B cell (primary cell): ENCODE data around the gene SYT2. TPM values are rescaled to one million over a fixed set of nuclear protein-coding genes. Genes with fewer than 3 reads are reported as not detected.
"Not testable (repeated sequence)": the region's sequence is repeated elsewhere in the genome, so short reads cannot be mapped to it uniquely, and the experiment has no call there.

Experiments
- ATAC-seq: fragments of 200-7000 bp; cut with Tn5 transposase; one replicate; pipeline ENCODE4 v1.10.0; 2021; ENCODE audit warnings: low read depth, mild to moderate bottlenecking, moderate number of reproducible peaks, moderate library complexity
- CTCF ChIA-PET: fragments of 350-600 bp; sonication (Branson Sonifier 250); formaldehyde crosslinking; loops from one replicate; lab custom pipeline; 2021; ENCODE audit warnings: antibody characterized with exemption, inconsistent platforms; lab: Charles Lee
- POLR2A ChIA-PET: fragments of 350-600 bp; sonication (Branson Sonifier 250); formaldehyde crosslinking; loops from one replicate; lab custom pipeline; 2021; ENCODE audit warnings: antibody characterized with exemption; lab: Charles Lee
- DNase-seq: peaks from one replicate; pipeline ENCODE4 v3.0.0; 2013
- H2AFZ ChIP-seq: 2 replicates; pipeline ENCODE4 v1.6.1; 2012; ENCODE audit warnings: mild to moderate bottlenecking, low read depth, low read length; ENCODE audit not compliant: insufficient read depth, poor library complexity, severe bottlenecking
- H3K27ac ChIP-seq, 2 donors: 1 replicate in 1 of 2; 2 replicates in 1 of 2; pipeline ENCODE4 v1.5.1; 2012 to 2013; ENCODE audit warnings: low read length in 2 of 2, mild to moderate bottlenecking in 2 of 2, moderate library complexity in 1 of 2
- H3K27me3 ChIP-seq, 4 experiments: fragments of 200-600 bp in 1 of 4; sonication (generic) in 1 of 4; replicated peaks in 1 of 4; 1 replicate in 2 of 4; 2 replicates in 2 of 4; pipeline versions ENCODE4 v1.6.1 to v1.7.0; 2013 to 2016; ENCODE audit warnings: low read length in 3 of 4, mild to moderate bottlenecking in 2 of 4, mixed read lengths in 1 of 4, moderate library complexity in 1 of 4; ENCODE audit not compliant: insufficient read depth in 4 of 4, control insufficient read depth in 3 of 4; ENCODE audit errors: control extremely low read depth in 1 of 4
- H3K36me3 ChIP-seq, 2 experiments: replicated peaks in 1 of 2; 1 replicate in 1 of 2; 2 replicates in 1 of 2; pipeline versions ENCODE4 v1.6.1 to v1.7.1; 2013; ENCODE audit warnings: low read length in 1 of 2; ENCODE audit not compliant: insufficient read depth in 2 of 2, control insufficient read depth in 1 of 2; ENCODE audit errors: control extremely low read depth in 1 of 2, extremely low read depth in 1 of 2
- H3K4me1 ChIP-seq, 2 donors: fragments of 200-600 bp in 1 of 2; sonication (generic) in 1 of 2; 1 replicate in 1 of 2; 2 replicates in 1 of 2; pipeline versions ENCODE4 v1.5.1 to v1.6.1; 2013 to 2017; ENCODE audit warnings: low read length in 2 of 2; ENCODE audit not compliant: control insufficient read depth in 2 of 2, insufficient read depth in 2 of 2
- H3K4me2 ChIP-seq: replicated peaks from 2 replicates; pipeline ENCODE3; 2012; ENCODE audit warnings: mild to moderate bottlenecking, low read depth, low read length; ENCODE audit not compliant: poor library complexity, severe bottlenecking
- H3K4me3 ChIP-seq, 5 experiments: fragments of 200-600 bp in 1 of 5; sonication (generic) in 1 of 5; 1 replicate in 3 of 5; 2 replicates in 2 of 5; pipeline versions ENCODE4 v1.5.1 to v1.7.0; 2011 to 2016; ENCODE audit warnings: low read length in 4 of 5, mild to moderate bottlenecking in 4 of 5, low read depth in 2 of 5, control low read depth in 1 of 5, moderate library complexity in 1 of 5; ENCODE audit not compliant: insufficient read depth in 1 of 5; ENCODE audit errors: control extremely low read depth in 1 of 5, extremely low read depth in 1 of 5
- H3K79me2 ChIP-seq: fragments of 200-600 bp; sonication (generic); one replicate; pipeline ENCODE4 v1.6.0; 2016; ENCODE audit warnings: low read length; ENCODE audit not compliant: control insufficient read depth, insufficient read depth
- H3K9ac ChIP-seq: fragments of 200-600 bp; sonication (generic); 2 replicates; pipeline ENCODE4 v1.6.1; 2017; ENCODE audit warnings: mild to moderate bottlenecking, low read length, moderate library complexity
- H3K9me3 ChIP-seq, 3 donors: one replicate each; pipeline versions ENCODE4 v1.6.1 to v1.7.1; 2013; ENCODE audit warnings: low read length in 2 of 3; ENCODE audit not compliant: control insufficient read depth in 2 of 3, insufficient read depth in 1 of 3; ENCODE audit errors: control extremely low read depth in 1 of 3
- H4K20me1 ChIP-seq: 2 replicates; pipeline ENCODE4 v1.6.0; 2012; ENCODE audit warnings: mild to moderate bottlenecking, low read length; ENCODE audit not compliant: insufficient read depth, control insufficient read depth, poor library complexity, severe bottlenecking
- H3K27ac Mint-ChIP-seq: one replicate; pipeline ENCODE4 v1.8.0; 2021; ENCODE audit warnings: mixed read lengths
- H3K27me3 Mint-ChIP-seq: one replicate; pipeline ENCODE4 v1.8.0; 2021; ENCODE audit warnings: mixed read lengths
- H3K4me1 Mint-ChIP-seq: one replicate; pipeline ENCODE4 v1.8.0; 2021; ENCODE audit warnings: mixed read lengths
- H3K4me3 Mint-ChIP-seq: one replicate; pipeline ENCODE4 v1.8.0; 2021; ENCODE audit warnings: mixed read lengths
- H3K9me3 Mint-ChIP-seq: one replicate; pipeline ENCODE4 v1.8.0; 2022; ENCODE audit warnings: mixed read lengths; ENCODE audit not compliant: insufficient read depth
- CTCF ChIP-seq: fragments of 200-600 bp; IDR thresholded peaks from one replicate; pipeline ENCODE4 v1.8.0; 2022; ENCODE audit warnings: antibody characterized with exemption, mild to moderate bottlenecking
- EZH2 ChIP-seq: IDR thresholded peaks from 2 replicates; pipeline ENCODE4 v1.6.1; 2012; ENCODE audit warnings: borderline replicate concordance, low read depth, mild to moderate bottlenecking, moderate library complexity, low read length; ENCODE audit not compliant: insufficient read depth, poor library complexity, severe bottlenecking
- WGBS: methylation state at CpG from one replicate; pipeline ENCODE4 v1.1.5; 2013; ENCODE audit warnings: missing lambda C conversion rate; ENCODE audit not compliant: insufficient coverage; 5-methylcytosine and 5-hydroxymethylcytosine counted together
- intact Hi-C: fragments of 100-400 bp; cut with micrococcal nuclease; formaldehyde crosslinking; loops from one replicate; pipeline ENCODE4 v1.10.0; 2022
- polyA plus RNA-seq: library from polyadenylated mRNA; depleted of rRNA; stranded (reverse); fragments of >200 nt; gene quantifications from 2 replicates; pipeline ENCODE4 v1.2.3, GENCODE V29; 2012
- total RNA-seq, 2 donors: library from RNA; stranded (reverse); fragments of 120-200 nt in 1 of 2; gene quantifications; 1 replicate in 1 of 2; 2 replicates in 1 of 2; pipeline versions ENCODE4 v1.2.3 to v1.2.4, GENCODE V29; 2013 to 2022

SYT2 gene
- total and polyA plus RNA-seq, 2 donors (not counting 1 experiment from before 2014, with no cell fraction given), result not detected

- intact Hi-C loops, result loop anchor here (2.0 kb wide), 1 partner anchor 13 kb away; no protein-coding TSS in a partner anchor
- peak overlapping the region; percentile 69 for H3K4me2 ChIP-seq
Measured at GRCh38 chr1:202615501-202616354, 94.5 kb downstream of the SYT2 start.

DNA sequence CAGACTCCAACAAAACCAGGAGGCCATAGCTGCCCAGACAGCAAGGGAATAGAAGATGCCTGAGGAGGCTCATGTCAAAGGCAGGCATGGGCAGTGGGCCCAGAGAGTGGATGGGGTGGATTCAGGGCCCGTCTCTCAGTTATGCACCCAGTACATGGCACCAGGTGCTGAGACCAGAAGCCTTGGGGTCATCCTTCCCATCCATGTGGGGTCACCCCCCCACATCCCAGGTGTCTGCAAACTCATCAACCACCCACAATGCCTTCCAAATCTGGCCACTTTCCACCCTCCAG lies 95.1 kb downstream of the SYT2 start:
- ATAC-seq, POLR2A ChIA-PET, H4K20me1 ChIP-seq, H3K27ac ChIP-seq, H3K27me3 Mint-ChIP-seq, H3K27me3 ChIP-seq, H3K9me3 ChIP-seq, H3K36me3 ChIP-seq, H3K9me3 Mint-ChIP-seq, DNase-seq, H3K79me2 ChIP-seq, H2AFZ ChIP-seq, H3K9ac ChIP-seq: not testable (repeated sequence)
- CTCF ChIA-PET, result interaction anchor here (0.9 to 2.7 kb wide), 5 partner anchors 11 to 272 kb away, joined by 3 to 10 read pairs (median 4); no protein-coding TSS in a partner anchor
- H3K27ac Mint-ChIP-seq, result peak overlapping the region; percentile 74
- no CpG with 5 or more reads among the region's 1 CpG for WGBS
- peaks cover 44% of the 10 kb centered on the region for H3K4me1 Mint-ChIP-seq
- peak overlapping the region; percentile 69 for H3K4me2 ChIP-seq
- H3K4me3 ChIP-seq, result peak overlapping the region in 1 of 5 experiments; percentile 39
- intact Hi-C loops, result loop anchor here (2.0 kb wide), 1 partner anchor 14 kb away; no protein-coding TSS in a partner anchor
- H3K4me3 Mint-ChIP-seq, result peak overlapping the region; percentile 72
- H3K4me1 ChIP-seq, result peaks cover 27 to 42% of the 10 kb centered on the region in 2 donors

More at GRCh38 chr1:202615501-202616354, 94.5 kb downstream of the SYT2 start:
- Mint-ChIP-seq H3K4me3 (peak overlapping the region; percentile 72), H3K27me3 (peaks cover 12% of the 10 kb centered on the region), H3K27ac (peak overlapping the region; percentile 74), H3K4me1 (peaks cover 44% of the 10 kb centered on the region), H3K9me3 (no peaks in the 10 kb centered on the region)
- Histone ChIP-seq H3K27me3 (peaks cover 0 to 10% (median 2%) of the 10 kb centered on the region in 4 experiments), H3K4me1 (peaks cover 27 to 42% of the 10 kb centered on the region in 2 donors), H3K9ac (peak overlapping the region; percentile 22), H3K36me3 (no peaks in the 10 kb centered on the region), H4K20me1 (no peaks in the 10 kb centered on the region), H3K27ac (no peak overlapping the region), H3K4me3 (peak overlapping the region in 2 of 5 experiments; percentile 17 to 39), H3K9me3 (no peaks in the 10 kb centered on the region), H3K79me2 (no peaks in the 10 kb centered on the region), H2AFZ (no peak overlapping the region)
- ChIA-PET POLR2A (no interaction called here), CTCF (interaction anchor here (0.6 to 2.7 kb wide), 8 partner anchors 10 to 273 kb away, joined by 3 to 10 read pairs (median 4); no protein-coding TSS in a partner anchor)
- ATAC-seq (peak; percentile 80), DNase-seq (peak; percentile 79)
- TF ChIP-seq EZH2 (no peak), CTCF (no peak)
- WGBS, result 3% methylated on average over 9 of the region's 11 CpGs

GRCh38 chr1:202614363-202615207 lies 95.7 kb downstream of the SYT2 start:
- H3K27ac ChIP-seq, H4K20me1 ChIP-seq, H3K27ac Mint-ChIP-seq, H3K4me3 ChIP-seq, H3K9me3 ChIP-seq, DNase-seq, H3K9me3 Mint-ChIP-seq, H3K79me2 ChIP-seq, H3K4me2 ChIP-seq, H3K27me3 Mint-ChIP-seq, POLR2A ChIA-PET, ATAC-seq, H3K9ac ChIP-seq, H2AFZ ChIP-seq, H3K36me3 ChIP-seq, H3K27me3 ChIP-seq: not testable (repeated sequence)
- CTCF ChIA-PET, result interaction anchor here (1.0 to 2.7 kb wide), 5 partner anchors 11 to 150 kb away, joined by 3 to 10 read pairs (median 4); no protein-coding TSS in a partner anchor
- Mint-ChIP-seq H3K4me3 (peak overlapping the region; percentile 11), H3K4me1 (peaks cover 44% of the 10 kb centered on the region)
- intact Hi-C loops, result loop anchor here (2.0 kb wide), 1 partner anchor 14 kb away; no protein-coding TSS in a partner anchor
- H3K4me1 ChIP-seq, result peaks cover 27 to 42% of the 10 kb centered on the region in 2 donors
- 91% methylated on average over 11 of the region's 11 CpGs for WGBS
